GM19193 (cell line): ENCODE results near the gene CCDC190.

Experiments used
- POLR2A ChIP-seq: IDR thresholded peaks from 4 replicates; pipeline ENCODE4 v1.6.1; 2011; ENCODE audit not compliant: insufficient read depth, insufficient read length; ENCODE audit errors: extremely low read depth

The CCDC190 gene

DNA sequence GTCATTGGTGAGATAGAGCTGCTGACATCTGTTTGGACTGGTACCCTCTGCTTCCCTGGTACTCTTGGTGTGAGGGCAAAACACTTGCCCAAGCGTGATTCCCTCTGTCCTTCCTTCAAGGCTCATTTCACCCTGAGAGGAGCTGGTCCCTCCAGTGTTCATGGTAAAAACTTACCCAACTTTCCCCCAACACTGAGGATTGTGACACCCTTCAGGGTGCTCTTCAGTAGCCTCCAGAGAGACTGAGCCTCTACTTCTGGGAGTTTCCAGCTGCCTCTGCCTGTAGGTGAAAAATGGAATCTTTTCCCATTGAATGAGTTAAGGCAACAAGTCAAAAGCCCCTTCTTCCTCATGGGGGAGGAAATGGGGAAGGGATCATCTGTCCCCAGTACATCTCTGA is 9.6 kb downstream of the CCDC190 start:
- TF ChIP-seq POLR2A: no peak

DNA sequence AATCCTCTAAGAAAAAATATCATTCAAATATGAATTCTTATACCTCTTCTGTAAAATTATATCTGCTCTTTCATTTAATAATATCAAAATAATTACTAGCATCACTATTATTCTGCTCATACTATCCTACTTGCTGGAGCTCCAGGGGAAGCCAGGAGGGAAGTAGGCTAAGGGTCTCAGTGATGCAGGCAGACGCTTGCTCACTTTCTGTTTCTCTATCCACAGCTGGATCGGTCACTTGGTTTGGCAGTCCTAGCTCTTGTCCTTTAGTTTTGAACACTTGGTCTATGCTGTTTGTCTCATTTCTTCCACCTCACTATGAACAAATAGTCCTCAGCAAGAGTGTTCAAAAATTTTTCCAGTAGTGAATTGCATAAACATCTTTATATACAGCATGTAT is 11.3 kb downstream of the CCDC190 start:
- TF ChIP-seq POLR2A: no peak

DNA sequence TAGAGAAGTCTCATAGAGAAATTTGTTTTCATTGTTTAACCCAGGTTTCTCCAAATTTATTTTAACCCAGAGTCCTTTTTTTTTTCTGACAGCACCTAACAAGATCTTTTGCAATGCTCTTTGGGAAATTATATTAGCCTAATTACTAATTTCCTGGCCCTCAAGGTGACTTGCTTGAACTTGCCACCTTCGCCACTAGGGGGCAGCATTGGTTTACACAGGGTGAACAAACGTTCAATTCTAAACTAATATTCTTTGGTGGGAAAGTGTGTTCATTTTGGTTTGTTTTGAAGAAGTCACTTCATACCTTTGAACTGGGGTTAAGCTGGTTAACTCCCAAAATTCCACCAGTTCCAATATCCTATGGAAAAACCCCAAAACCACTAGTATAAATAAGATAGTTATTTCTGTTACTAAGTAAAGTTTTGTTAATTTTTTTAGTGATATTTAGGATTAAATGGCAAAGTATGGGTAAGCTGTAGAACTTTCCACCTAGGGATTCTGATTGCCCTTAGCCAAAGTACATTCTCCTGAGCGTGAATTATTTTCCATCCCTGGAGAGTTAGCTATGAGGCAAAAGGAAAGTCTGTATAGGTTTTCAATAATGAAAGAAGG is 13.0 kb downstream of the CCDC190 start:
- no peak for TF ChIP-seq POLR2A

DNA sequence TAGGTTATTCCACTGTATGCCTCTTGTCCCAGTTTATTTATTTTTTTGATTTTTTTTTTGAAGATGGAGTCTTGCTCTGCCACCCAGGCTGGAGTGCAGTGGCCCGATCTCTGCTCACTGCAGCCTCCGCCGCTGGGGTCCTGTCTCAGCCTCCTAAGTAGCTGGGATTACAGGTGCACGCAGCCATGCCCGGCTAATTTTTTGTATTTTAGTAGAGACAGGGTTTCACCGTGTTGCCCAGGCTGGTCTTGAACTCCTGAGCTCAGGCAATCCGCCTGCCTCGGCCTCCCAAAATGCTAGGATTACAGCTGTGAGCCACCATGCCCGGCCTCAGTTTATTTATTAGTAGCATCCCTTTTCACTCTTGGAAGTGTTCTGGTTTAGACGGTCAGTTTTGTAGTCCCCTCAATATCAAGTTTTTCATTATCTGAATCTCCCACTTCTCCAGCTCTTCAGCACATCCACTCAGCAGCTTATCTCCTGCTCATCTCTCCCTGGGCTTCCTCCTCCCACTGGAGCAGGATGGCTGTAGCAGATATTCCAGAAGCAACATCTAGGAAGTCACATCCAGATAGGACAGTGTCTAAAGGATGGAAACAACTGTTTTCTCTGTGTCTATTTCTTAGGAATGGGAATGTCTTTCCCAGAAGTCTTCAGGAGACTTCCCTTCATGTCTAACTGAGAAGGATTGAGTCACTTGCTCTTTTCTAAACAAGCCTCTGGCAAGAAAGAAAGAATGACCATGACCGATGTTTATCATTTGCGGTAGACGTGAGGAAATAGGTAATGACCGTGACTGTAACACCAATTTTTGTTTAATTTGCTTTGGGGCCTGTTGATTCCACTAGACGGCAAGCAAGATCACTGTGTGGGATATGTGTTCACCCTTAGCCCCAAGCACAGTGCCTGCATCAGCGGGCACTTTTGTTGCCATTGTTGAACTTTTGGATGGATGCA is 14.4 kb downstream of the CCDC190 start:
- TF ChIP-seq POLR2A: no peak

DNA sequence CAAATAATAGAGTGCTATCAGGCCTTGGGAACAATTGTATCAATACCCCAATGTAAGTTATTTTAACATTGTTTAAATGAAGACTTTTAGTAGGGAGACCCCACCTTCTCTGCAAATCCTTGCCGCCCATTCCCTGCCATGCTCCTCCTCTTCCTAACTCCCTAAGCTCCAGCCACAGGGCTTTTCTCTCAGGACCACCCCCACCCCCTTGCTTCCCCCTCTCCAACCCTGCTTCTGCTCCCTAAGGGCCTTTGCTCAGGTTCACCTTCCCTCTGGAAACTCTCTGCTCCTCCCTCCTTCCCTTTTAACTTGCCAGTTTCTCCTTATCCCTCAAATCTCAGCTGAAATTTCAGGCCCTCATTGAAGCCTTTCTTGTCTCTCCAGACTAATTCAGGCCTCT is 16.8 kb downstream of the CCDC190 start:
- no peak for TF ChIP-seq POLR2A

DNA sequence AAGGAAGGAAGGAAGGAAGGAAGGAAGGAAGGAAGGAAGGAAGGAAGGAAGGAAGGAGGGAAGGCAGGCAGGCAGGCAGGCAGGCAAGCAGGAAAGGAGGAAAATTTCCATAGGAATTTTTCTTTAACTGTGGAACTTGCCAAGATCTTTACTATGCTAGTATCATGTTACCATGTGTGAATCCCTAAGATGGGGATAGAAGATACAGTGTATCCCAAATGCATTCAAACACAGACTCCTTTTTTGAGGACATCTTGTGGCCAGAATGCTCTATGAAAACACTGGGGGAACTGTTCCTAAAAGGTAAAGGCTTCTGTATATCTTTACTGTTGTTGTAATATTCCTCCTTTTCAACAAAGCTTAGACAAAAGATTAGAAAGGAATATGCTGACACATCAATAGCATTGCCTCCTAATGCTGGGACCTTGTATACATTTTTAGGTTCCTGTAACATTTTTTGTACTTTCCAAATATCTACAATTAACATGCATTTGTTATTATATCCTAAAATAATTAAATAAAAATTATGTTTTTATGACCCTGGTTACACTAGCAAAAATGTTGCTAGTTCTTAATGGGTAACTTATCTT is 20.6 kb downstream of the CCDC190 start:
- TF ChIP-seq POLR2A: no peak

DNA sequence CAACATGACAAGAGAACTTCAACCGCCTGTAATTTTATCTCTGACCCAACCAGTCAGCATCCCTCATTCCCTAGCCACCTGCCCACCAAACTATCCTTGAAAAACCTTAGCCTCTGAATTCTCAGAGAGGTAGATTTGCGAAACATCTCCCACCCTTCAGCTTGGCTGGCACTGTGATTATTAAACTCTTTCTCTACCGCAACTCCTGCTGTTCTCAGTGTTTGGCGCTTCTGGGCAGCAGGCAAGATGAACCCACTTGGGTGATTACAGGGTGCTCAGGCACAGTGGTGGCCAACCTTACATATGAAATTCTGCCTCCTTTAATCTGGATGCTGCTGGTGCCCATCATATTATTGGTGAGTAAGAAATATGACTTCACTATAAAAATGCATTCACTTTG is 22.1 kb downstream of the CCDC190 start:
- TF ChIP-seq POLR2A: no peak

DNA sequence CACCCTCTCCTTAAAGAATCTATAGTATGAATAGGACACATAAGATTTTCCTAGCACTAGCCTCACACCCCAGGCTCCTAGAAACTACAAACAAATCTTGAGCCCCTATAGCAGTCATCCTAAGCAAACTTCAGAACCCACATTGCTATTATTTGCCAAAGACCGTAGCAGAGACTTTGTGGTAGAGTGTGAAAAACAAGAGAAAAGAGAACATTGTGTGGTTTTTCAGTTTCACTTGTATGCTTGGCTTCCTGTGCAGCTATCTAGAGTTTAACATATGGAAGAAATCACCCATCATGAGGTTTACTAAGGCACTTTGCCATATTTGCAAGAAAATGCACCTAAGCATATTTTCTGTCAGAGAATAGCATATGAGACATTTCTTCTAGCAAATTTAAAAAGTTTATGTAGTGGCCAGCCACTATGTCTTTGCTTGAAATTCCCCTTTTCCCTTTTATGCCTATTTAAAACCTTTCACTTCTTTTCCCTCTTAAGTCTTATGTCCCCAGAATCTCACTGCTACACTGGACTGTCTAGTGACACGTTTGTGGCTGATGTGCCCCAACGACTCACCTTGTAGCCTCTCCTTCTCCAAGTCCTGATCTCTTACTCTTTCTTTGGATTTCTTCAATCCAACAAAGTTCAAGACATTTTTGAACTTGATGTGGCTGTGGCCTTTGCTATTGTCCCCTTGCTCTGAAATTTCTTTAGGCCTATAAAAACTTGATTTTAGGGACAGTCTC is 25.6 kb downstream of the CCDC190 start:
- TF ChIP-seq POLR2A: no peak

DNA sequence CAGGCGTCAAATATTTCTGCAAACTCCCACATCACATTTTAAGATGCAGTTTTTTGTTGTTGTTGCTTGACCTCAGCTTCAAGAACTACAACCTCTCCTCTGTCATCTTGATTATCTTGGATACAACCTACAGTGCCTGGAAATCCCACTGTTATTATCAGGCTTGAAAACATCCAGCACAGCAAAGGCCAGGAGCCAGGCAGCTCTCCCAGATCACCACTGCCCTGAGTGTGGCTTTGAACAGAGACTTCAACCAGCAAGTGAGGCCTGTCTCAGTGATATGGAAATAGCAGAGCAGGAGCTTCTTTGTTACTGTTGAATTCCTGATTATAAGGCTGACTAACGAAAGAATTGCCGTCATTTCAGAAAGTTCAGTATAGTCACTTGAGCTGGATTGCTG is 28.5 kb downstream of the CCDC190 start:
- TF ChIP-seq POLR2A: no peak

DNA sequence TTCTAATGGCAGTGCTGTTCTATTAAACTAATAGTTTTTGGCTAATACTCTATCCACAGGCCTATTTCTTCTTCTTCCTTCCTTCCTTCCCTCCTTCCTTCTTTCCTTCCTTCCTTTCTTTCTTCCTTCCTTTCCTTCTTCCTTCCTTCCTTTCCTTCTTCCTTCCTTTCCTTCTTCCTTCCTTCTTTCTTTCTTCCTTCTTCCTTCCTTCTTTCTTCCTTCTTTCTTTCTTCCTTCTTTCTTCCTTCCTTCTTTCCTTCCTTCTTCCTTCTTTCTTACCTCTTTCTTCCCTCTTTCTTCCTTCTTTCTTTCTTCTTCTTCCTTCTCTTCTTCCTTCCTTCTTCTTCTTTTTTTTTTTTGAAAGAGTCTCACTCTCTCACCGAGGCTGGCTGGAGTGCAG is 31.7 kb downstream of the CCDC190 start:
- TF ChIP-seq POLR2A: no peak

DNA sequence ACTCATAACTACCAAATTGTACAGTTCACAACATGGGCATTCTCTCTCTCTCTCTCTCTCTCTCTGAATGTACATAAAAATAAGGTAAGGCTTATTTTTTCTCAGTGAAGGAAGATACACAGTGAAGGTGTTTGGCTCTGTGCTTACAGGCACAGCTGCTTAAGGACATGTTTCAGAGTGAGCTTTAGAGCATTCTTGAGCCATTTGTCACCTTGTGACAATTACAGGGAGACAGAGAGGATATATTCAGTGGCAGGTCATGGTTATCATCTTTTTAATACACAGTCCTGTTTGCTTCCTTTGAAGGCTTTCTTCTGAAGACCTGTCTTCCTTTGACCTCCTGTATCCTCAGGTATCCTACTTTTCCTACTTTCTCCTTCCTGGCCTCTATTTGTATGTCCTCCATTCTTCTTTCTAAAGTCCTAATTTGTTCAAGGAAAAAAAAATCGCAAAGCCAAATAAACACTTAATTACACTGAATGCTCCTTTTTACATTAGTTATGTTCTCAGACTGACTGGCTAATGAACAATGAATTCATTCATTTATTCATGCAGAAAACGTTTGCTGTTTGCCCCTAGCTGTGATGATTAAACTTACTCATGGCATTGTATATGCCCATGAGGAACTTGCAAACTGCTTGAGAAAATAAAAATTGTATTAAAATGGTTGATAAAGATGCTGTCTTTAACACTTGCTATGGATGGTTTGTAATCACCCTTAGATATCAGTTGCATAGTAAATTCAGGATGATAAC is 37.0 kb downstream of the CCDC190 start:
- no peak for TF ChIP-seq POLR2A

DNA sequence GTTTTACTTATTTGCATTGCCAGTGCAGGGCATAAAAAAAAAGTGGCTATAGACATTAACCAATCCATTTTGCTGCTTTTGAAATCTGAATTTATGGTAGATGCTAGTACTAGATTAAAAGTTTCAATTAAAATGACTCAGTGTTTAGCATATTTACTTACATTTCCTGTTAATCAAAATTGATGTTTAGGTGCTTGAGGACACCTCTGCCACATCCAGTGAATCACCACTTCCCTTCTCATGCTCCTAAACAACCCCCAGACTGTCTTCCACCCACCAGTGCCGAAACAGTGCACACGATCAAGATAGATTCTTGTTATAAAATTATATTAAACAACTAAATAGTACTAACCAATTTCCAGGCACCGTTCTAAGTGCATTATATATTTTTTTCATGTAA is 37.7 kb downstream of the CCDC190 start:
- TF ChIP-seq POLR2A: no peak

DNA sequence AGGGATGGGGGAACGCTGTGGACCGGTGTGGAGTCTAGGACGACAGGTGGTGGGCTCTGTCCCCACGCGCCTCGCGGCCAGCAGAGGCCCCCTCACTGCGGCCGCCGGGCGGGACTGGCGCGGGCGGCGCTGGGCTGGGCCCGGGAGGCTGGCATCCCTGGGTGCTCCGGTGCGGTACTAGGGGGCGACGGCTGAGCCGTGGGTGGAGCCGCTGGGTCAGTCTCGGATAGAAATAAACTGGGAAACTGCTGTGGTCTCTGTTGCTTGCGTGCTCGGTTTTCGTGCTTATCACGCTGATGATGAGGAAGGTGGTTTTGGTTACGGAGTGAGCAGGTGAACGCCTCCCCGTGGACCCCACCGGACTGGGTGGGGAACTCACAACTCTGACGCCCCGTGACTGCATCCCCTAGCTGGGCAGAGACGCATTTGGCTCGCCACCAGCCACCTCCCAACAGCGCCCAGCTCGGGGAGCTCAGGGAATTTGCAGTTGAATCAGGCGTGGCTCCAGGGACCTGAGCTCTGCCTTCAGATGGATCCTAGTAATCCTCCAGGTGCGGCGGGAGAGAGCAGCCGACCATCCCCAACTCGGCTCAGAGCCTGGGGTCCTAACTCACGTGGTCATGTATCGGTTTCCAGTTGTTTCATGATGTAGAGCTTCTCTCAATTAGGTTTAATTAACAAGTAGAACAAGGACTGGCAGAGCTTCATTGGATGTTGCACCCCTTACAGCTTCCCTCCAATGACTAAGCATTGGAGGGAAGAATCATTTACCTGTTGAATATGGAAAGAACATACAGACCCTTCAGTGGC is 38.4 kb downstream of the CCDC190 start:
- no peak for TF ChIP-seq POLR2A
